ENCODE measurements around the gene LY6G6D.

GRCh38 chr6:31665501-31666336, 49.4 kb upstream of the LY6G6D start, which contains the start of gene CSNK2B:
- TF ChIP-seq CTCF (IDR thresholded peaks at IDR 0.05) (no peak), ZFX (IDR thresholded peaks at IDR 0.05; ENCODE audit: borderline replicate concordance) (no peak)

Measured in 22Rv1 (cell line).